HG03175 (cell line): ENCODE data around the gene SLC17A2.

Experiments
- ATAC-seq: cut with Tn5 transposase; IDR thresholded peaks from one replicate; pipeline ENCODE4 v1.9.1; 2021; ENCODE audit warnings: mild to moderate bottlenecking, moderate library complexity; ENCODE audit not compliant: unreplicated experiment

SLC17A2 gene, protein sequence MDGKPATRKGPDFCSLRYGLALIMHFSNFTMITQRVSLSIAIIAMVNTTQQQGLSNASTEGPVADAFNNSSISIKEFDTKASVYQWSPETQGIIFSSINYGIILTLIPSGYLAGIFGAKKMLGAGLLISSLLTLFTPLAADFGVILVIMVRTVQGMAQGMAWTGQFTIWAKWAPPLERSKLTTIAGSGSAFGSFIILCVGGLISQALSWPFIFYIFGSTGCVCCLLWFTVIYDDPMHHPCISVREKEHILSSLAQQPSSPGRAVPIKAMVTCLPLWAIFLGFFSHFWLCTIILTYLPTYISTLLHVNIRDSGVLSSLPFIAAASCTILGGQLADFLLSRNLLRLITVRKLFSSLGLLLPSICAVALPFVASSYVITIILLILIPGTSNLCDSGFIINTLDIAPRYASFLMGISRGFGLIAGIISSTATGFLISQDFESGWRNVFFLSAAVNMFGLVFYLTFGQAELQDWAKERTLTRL

DNA sequence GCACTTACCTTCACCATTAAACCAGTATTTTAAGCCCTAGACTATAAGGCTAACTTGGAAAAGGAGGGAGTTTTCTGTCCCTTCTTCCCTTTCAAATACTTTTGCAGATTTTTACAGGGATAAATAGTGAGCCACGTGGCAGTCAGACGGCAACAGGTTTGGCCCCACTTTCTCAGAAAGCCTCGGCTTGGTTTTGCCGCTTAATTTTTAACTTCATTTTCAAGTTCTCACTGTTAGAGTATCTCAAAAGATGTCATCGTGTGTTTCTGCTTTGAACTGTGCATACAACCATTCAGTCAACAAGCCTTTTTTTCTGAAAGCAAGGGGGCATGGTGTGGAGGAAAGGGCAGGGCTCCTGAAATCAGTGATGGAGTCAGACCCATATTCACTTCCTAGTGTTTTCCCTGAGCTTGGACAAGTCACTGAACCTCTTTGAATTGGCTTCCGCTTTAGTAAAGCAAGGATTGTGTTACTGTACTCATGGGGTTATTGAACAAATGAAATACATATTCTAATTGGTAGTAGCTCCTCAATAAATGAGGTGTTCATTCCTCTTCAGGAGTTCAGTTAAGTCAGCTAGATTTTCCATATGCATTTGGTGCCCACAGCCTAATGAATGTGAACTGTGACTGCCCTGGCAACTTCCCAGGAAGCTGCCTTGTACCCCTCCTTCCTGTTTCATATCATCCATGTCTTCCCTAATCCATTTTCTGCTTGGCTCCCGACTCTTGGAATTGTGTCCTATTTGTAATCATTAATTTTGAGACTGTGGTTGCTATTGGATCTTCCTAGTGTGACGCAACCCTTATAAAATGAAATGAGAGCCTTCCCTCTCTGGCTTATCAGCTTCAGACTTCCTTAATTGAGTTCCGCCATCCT is at the start of gene SLC17A2:
SLC17A2 (minus strand) TSS at position 160 of the 879 bp plus-strand sequence. CDS start 4,895 bp downstream, outside the sequence.
- no peak for ATAC-seq

DNA sequence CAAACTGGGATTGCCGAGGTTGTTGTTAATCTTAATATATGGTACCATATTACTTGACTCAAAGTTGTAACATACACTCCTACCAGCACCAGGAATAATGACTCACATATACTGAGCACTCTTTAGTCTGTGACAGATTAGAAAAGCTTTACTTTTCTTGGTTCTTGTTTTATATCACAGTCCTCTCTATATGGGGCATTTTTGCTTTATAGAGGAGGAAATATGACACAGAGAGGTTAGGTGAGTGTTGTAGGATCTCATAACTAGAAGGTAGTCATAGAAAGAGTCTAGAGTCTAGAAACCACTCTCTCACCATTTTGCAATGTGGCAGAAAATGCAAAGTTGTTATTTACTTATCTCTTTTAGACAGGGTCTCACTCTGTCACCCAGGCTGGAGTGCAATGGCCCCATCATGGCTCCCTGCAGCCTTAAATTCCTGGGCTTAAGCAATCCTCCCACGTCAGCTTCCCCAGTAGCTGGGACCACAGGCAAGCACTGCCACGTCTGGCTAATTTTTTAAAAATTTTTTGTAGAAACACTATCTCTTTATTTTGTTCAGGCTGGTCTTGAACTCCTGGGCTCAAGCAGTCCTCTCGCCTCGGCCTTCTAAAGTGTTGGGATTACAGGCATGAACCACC is 45.6 kb upstream of the SLC17A2 start:
- no peak for ATAC-seq

- ATAC-seq: no peak
Measured at GRCh38 chr6:25973923-25974555, 43.5 kb upstream of the SLC17A2 start.

DNA sequence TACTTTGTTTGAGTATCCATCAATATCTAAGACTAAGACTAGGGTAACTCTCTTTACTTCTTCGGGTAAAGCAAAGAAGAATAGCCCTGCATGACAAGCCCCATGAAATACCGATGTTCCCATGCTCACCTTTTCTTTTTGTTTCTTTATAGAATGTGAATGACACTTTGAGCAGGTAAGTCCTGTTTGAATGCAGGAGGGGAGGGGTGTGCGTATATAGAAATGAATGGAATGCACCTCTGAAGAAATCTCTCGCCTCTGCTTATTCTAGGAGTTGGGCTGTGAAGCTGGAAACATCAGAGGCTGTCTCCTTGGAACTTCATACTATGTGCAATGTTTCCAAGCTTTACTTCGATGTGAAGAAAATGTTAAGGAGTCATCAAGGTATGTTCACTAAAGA is 42.4 kb upstream of the SLC17A2 start:
- ATAC-seq: no peak

GRCh38 chr6:25972128-25972527 is 41.6 kb upstream of the SLC17A2 start:
- ATAC-seq: no peak

- ATAC-seq: no peak
Measured at GRCh38 chr6:25971187-25971821, 40.8 kb upstream of the SLC17A2 start.

- ATAC-seq: no peak
Measured at GRCh38 chr6:25968769-25969168, 38.3 kb upstream of the SLC17A2 start.

DNA sequence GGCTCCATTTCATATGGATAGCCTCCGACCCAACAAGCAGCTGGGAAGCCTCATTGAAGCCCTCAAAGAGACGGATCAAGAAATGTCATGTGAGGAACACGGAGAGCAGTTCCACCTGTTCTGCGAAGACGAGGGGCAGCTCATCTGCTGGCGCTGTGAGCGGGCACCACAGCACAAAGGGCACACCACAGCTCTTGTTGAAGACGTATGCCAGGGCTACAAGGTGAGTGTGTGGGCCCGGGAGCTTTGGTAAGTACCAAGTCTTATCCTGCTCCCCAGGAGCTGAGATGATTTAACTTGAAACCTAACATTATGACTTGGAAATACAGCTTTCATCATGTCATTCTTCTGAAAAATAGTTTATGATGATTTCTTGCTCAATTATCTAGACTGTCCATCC is 36.2 kb upstream of the SLC17A2 start:
- ATAC-seq: no peak

DNA sequence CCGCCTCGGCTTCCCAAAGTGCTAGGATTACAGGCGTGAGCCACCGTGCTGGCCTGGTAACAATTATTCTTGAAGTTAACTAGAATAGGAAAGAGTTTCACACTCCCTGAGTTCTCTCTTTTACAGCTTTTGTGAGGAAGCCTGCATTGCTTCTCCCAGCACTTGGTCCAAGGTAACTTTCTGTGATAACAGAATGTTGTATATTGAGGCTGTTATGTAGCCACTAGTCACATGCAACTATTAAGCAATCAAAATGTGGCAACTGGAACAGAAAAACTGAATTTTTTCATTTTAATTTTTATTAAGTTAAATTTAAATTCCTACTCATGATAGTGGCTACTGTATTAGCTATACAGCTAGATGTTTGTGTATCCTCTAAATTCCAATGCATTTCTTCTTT is 34.6 kb upstream of the SLC17A2 start:
- ATAC-seq: no peak

- ATAC-seq: no peak
Measured at GRCh38 chr6:25963426-25964123, 33.1 kb upstream of the SLC17A2 start.

DNA sequence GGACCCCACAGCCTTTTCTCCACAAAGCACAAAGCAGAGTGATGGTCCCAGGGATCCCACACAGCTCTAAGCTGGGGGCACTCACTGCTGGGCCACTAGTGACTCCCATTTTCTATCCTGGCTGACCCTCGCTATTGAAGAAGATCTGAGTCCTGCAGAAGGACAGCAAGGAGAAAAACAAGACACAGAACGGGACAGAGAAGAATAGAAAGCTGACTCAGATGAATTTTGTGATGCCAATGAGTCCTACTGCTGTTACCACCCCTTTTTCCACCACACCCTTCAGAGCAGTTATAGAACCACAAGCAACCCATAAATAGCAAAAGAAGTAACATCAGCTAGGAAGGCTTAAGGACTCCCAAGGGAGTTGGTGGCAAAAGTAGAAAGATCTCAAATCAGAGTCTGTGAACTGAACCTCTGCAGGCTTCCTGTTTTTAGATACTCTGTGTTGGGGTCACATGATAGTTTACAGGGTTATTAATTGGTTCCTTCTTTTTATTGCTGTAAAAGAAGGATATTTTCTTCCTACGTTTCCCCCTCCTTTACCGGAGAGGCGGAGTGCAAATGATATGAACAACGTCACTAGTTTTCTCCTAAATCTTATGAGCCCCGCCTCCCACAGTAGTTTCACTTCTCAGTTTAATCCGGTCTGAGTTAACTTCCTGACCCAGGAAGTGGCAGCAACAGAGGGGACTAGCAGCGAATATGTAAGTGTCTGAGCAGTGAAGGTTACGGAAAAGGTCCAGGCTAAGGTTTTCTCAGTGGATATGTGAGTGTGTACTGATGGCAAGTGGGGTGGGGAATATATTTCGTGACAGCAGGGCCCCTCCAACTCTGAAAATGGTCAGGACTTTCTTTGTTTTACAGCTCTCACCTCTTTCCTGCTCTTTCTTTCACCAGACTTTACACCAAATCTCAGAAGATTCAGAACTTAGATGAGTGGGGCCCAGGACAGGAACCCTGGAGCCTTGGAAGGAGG is 31.9 kb upstream of the SLC17A2 start, which contains the start of gene TRIM38:
TRIM38 (plus strand) TSS at position 654 of the 979 bp plus-strand sequence. CDS start 3,721 bp downstream, outside the sequence.
- peak; percentile 82 for ATAC-seq

GRCh38 chr6:25961619-25962148 is 31.2 kb upstream of the SLC17A2 start:
- no peak for ATAC-seq

DNA sequence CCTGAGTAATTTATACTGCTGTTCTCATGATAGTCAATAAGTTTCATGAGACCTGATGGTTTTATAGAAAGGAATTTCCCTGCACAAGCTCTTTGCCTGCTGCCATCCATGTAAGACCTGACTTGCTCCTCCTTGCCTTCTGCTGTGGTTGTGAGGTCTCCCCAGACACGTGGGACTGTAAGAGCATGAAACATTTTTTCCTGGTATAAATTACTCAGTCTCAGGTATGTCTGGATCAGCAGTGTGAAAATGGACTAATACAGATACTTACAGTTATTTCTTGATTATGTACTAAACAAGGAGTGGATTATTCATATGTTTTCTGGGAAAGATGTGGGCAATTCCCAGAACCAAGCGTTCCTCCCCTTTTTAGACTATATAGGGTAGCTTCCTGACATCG is 30.2 kb upstream of the SLC17A2 start:
- no peak for ATAC-seq

DNA sequence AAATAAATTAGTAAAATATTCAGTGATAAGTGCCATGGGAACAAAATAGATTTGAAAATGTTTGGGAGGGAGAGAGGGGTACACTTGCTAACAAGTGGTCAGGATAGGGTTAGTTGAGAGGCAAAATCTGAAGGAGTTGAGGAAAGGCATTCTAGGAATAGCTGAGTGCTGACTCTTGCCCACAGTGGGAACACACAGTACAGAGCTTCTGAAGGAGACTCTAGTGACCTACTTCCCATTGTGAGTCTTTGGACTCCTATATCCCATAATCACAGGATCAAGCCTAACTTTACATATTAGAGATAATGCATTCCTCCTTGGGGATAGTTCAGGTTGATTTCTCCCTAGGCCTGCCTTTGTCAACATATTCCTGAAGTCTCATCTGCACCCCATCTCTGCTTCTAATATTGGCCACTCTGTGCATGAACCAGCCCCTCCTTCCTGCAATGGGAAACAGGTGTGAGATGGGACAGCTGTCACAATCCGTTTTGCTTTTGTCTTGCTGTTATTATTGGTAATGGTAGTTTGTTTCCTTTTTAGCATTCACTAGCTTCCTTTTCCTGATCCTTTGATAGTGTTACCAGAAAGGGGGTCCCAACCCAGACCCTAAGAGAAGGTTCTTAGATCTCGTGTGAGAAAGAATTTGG is 29.5 kb upstream of the SLC17A2 start:
- ATAC-seq: no peak

DNA sequence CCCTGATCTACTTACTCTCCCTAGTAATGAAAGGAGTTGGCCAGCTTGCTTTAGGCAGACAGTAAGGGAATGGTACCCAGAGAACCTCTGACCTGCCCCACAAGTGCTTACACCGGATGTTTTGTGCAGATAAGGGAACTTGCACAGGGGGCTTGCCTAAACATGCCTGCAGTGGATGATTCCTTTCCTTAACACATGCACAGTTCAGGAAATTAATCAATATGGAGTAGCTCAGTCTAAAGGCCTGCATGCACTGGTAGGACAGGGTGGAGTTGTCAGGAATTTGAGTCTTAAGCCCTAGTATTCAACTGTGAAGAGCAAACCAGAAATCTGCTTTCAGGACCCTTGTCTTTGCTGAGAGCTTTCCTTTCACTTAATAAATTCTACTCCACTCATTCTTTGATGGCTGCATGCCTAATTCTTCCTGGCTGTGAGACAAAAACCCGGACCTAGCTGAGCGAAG is 28.2 kb upstream of the SLC17A2 start:
- ATAC-seq: no peak

GRCh38 chr6:25956226-25956625 is 25.7 kb upstream of the SLC17A2 start:
- no peak for ATAC-seq

DNA sequence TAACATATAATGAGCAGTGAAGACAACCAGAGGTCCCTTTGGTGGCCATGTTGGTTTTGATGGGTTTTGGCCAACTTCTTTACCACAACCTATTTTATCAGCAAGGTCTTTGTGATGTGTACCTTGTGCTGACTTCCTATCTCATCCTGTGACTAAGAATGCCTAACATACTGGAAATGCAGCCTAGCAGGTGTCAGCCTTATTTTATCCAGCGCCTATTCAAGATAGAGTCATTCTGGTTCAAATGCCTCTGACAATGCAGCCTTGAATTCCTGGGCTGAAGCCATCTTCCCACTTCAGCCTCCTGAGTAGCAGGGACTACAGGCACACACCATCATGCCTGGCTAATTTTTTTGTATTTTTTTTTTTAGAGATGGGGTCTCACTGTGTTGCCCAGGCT is 24.3 kb upstream of the SLC17A2 start:
- no peak for ATAC-seq

DNA sequence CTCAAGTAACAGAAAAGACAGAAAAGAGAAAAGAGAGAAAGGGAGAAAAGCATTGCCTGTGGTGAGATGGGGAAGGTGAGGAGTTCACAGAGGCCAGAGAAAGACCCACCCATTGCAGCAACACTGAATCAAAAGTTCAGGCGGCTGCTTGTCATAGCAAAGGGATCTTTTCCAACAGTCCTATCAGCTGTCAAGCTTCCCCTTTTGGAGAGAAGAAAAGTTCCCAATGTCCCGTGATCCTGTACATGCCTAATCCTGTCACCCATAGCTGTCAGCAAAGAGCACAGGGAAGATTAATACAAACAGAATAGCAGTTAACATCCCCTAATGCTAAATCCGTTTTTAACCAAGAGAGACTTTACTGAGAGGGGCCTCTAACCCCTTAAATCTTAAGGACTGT is 23.2 kb upstream of the SLC17A2 start:
- no peak for ATAC-seq
